Endothelial cell of umbilical vein (primary cell): ENCODE data around the gene ITGAX. TPM values are rescaled to one million over a fixed set of nuclear protein-coding genes. Genes with fewer than 3 reads are reported as not detected.

Experiments used
- BruUV-seq: library from RNA; stranded (reverse); fragments of 400-500 nt; replicated peaks from 2 replicates; lab custom pipeline; 2021; lab: Mats Ljungman, UMichigan
- CTCF ChIA-PET: fragments of 300-600, 350-600 bp; sonication (Branson Sonifier 250); formaldehyde crosslinking; loops from one replicate; lab custom pipeline; 2021; ENCODE audit warnings: antibody characterized with exemption, inconsistent platforms; lab: Charles Lee
- POLR2A ChIA-PET: fragments of 300-600, 350-600 bp; sonication (Branson Sonifier 250); formaldehyde crosslinking; loops from one replicate; lab custom pipeline; 2021; ENCODE audit warnings: antibody characterized with exemption, inconsistent platforms; lab: Charles Lee
- DNase-seq: peaks from one replicate; pipeline ENCODE4 v3.0.0-alpha.2; 2011; ENCODE audit warnings: low read depth, low spot score
- FAIRE-seq: peaks from 2 replicates; lab custom pipeline; 2011; peaks lifted over from hg19 to GRCh38; lab: Jason Lieb, UNC
- H2AFZ ChIP-seq: 2 replicates; pipeline ENCODE4 v1.6.0; 2012; ENCODE audit warnings: low read depth, low read length, control low read depth, inconsistent platforms
- H3K27ac ChIP-seq: 2 replicates; pipeline ENCODE4 v1.5.1; 2011; ENCODE audit warnings: low read depth, mild to moderate bottlenecking, control low read depth, low read length, moderate library complexity; ENCODE audit not compliant: insufficient read depth
- H3K27me3 ChIP-seq, 2 experiments: 2 replicates each; pipeline versions ENCODE4 v1.6.0 to v1.6.1; 2011; ENCODE audit warnings: low read length in 2 of 2, mixed read lengths in 1 of 2; ENCODE audit not compliant: control insufficient read depth in 2 of 2, insufficient read depth in 2 of 2
- H3K36me3 ChIP-seq, 2 experiments: 2 replicates in 1 of 2; 3 replicates in 1 of 2; pipeline ENCODE4 v1.5.1; 2011; ENCODE audit warnings: low read length in 2 of 2, mild to moderate bottlenecking in 1 of 2, moderate library complexity in 1 of 2; ENCODE audit not compliant: control insufficient read depth in 2 of 2, insufficient read depth in 2 of 2; ENCODE audit errors: extremely low read depth in 1 of 2
- H3K4me1 ChIP-seq: 3 replicates; pipeline ENCODE4 v1.5.1; 2011; ENCODE audit warnings: mild to moderate bottlenecking, low read length; ENCODE audit not compliant: control insufficient read depth, insufficient read depth; ENCODE audit errors: extremely low read depth
- H3K4me2 ChIP-seq: 2 replicates; pipeline ENCODE4 v1.6.1; 2011; ENCODE audit warnings: low read length, control low read depth, mixed read lengths; ENCODE audit not compliant: insufficient read depth
- H3K4me3 ChIP-seq, 3 experiments: fragments of 200-600 bp in 1 of 3; sonication (generic), shearing (Covaris generic) in 1 of 3; replicated peaks in 1 of 3; 2 replicates each; pipeline ENCODE4 v1.5.1; 2011 to 2016; ENCODE audit warnings: control low read depth in 3 of 3, low read length in 3 of 3, mild to moderate bottlenecking in 2 of 3, inconsistent platforms in 1 of 3, low read depth in 1 of 3, moderate library complexity in 1 of 3; ENCODE audit not compliant: insufficient read depth in 1 of 3
- H3K79me2 ChIP-seq: 2 replicates; pipeline ENCODE4 v1.6.0; 2012; ENCODE audit warnings: low read length, inconsistent platforms; ENCODE audit not compliant: control insufficient read depth, insufficient read depth
- H3K9ac ChIP-seq: replicated peaks from 2 replicates; pipeline ENCODE3; 2011; ENCODE audit warnings: low read length, control low read depth; ENCODE audit not compliant: insufficient read depth; ENCODE audit errors: extremely low read depth
- H3K9me1 ChIP-seq: replicated peaks from 3 replicates; pipeline ENCODE4 v1.6.0; 2011; ENCODE audit warnings: mild to moderate bottlenecking, low read length; ENCODE audit not compliant: control insufficient read depth, insufficient read depth; ENCODE audit errors: extremely low read depth
- H3K9me3 ChIP-seq: replicated peaks from 2 replicates; pipeline ENCODE4 v1.5.1; 2012; ENCODE audit warnings: low read length, inconsistent platforms; ENCODE audit not compliant: control insufficient read depth, insufficient read depth
- H4K20me1 ChIP-seq: replicated peaks from 2 replicates; pipeline ENCODE3; 2011; ENCODE audit warnings: mild to moderate bottlenecking, low read length; ENCODE audit not compliant: control insufficient read depth, insufficient read depth; ENCODE audit errors: extremely low read depth
- CTCF ChIP-seq, 2 donors: IDR thresholded peaks; 1 replicate in 1 of 2; 2 replicates in 1 of 2; pipeline ENCODE4 v1.5.1; 2011; ENCODE audit warnings: low read length in 2 of 2, mild to moderate bottlenecking in 2 of 2, moderate library complexity in 2 of 2, control low read depth in 1 of 2, inconsistent platforms in 1 of 2, low read depth in 1 of 2; ENCODE audit not compliant: insufficient read depth in 1 of 2; ENCODE audit errors: extremely low read depth in 1 of 2
- EZH2 ChIP-seq: IDR thresholded peaks from 2 replicates; pipeline ENCODE4 v1.6.1; 2012; ENCODE audit warnings: borderline replicate concordance, low read depth, mild to moderate bottlenecking, moderate library complexity, low read length, inconsistent platforms; ENCODE audit not compliant: severe bottlenecking
- FOS ChIP-seq: IDR thresholded peaks from 2 replicates; pipeline ENCODE4 v1.6.1; 2011; ENCODE audit warnings: mild to moderate bottlenecking, low read length, moderate library complexity, borderline replicate concordance; ENCODE audit not compliant: insufficient read depth
- GATA2 ChIP-seq: IDR thresholded peaks from 2 replicates; pipeline ENCODE4 v1.7.0; 2011; ENCODE audit warnings: low read depth, mild to moderate bottlenecking, moderate library complexity, mixed read lengths, low read length; ENCODE audit not compliant: insufficient read length, insufficient read depth
- JUN ChIP-seq: IDR thresholded peaks from 2 replicates; pipeline ENCODE4 v1.6.1; 2011; ENCODE audit warnings: borderline replicate concordance, low read depth; ENCODE audit not compliant: insufficient read length, insufficient read depth
- MAX ChIP-seq: IDR thresholded peaks from 2 replicates; pipeline ENCODE4 v1.6.1; 2011; ENCODE audit not compliant: insufficient read depth, insufficient read length
- MYC ChIP-seq: IDR thresholded peaks from one replicate; pipeline ENCODE4 v1.6.1; 2011; ENCODE audit warnings: mild to moderate bottlenecking, low read depth, low read length
- POLR2A ChIP-seq: IDR thresholded peaks from 2 replicates; pipeline ENCODE4 v1.6.1; 2012; ENCODE audit warnings: low read depth, mild to moderate bottlenecking, control low read depth, low read length
- POLR2AphosphoS5 ChIP-seq: IDR thresholded peaks from 2 replicates; pipeline ENCODE4 v1.6.1; 2012; ENCODE audit warnings: low read depth, mild to moderate bottlenecking, control low read depth, low read length, moderate library complexity; ENCODE audit not compliant: insufficient read depth
- dilution Hi-C: fragments of 300-500 bp; cut with MboI; formaldehyde crosslinking; loops from one replicate; pipeline ENCODE4 v1.15.0; 2019; ENCODE audit warnings: low sequenced_read_pairs; ENCODE audit not compliant: extremely low pct_ligation_motif_present
- intact Hi-C: fragments of 100-400 bp; cut with micrococcal nuclease; formaldehyde crosslinking; loops from one replicate; pipeline ENCODE4 v1.10.0; 2022
- polyA plus RNA-seq, 4 experiments: library from polyadenylated mRNA; depleted of rRNA in 3 of 4; stranded (reverse) in 3 of 4; unstranded in 1 of 4; fragments of >200 nt; gene quantifications; 2 replicates each; pipeline versions ENCODE4 v1.2.1 to v1.2.3, GENCODE V29; 2011 to 2012; ENCODE audit warnings: missing spikeins in 1 of 4
- total RNA-seq: library from RNA; stranded (reverse); gene quantifications from 2 replicates; pipeline ENCODE4 v1.2.3, GENCODE V29; 2021

Gene ITGAX
- total and polyA plus RNA-seq, 2 donors (not counting 3 experiments of a cell fraction or from before 2014, with no cell fraction given) = 0.18 to 1.4 TPM

GRCh38 chr16:31333686-31334649 lies 21.0 kb upstream of the ITGAX start:
- no peak overlapping the region for H3K4me2 ChIP-seq
- no peaks in the 10 kb centered on the region for H3K4me1 ChIP-seq
- CTCF ChIA-PET = interaction anchor here (0.6 to 1.2 kb wide), 3 partner anchors 48 to 349 kb away, joined by 3 to 5 read pairs (median 3); partner anchors contain the start of gene HSD3B7
- FAIRE-seq = no peak
- DNase-seq = no peak
- H4K20me1 ChIP-seq = no peaks in the 10 kb centered on the region
- intact Hi-C loops (no loop called here), dilution Hi-C loops (no loop called here)
- TF ChIP-seq MYC (no peak), CTCF (IDR thresholded peaks at IDR 0.05; ENCODE audit: extremely low read depth in 1 of 2, insufficient read depth in 1 of 2, low read depth in 1 of 2, low read length in 2 of 2) (peak in 1 of 2 donors; percentile 16)
- no peaks in the 10 kb centered on the region for H3K9me1 ChIP-seq
- no peak overlapping the region for H2AFZ ChIP-seq
- no peak overlapping the region for H3K4me3 ChIP-seq
- no peaks in the 10 kb centered on the region for H3K79me2 ChIP-seq
- H3K9ac ChIP-seq = no peak overlapping the region
- peaks cover 13 to 18% of the 10 kb centered on the region in 2 experiments for H3K27me3 ChIP-seq
- H3K9me3 ChIP-seq = no peaks in the 10 kb centered on the region
- BruUV-seq = no TSS peak
- H3K27ac ChIP-seq = no peak overlapping the region
- H3K36me3 ChIP-seq = no peaks in the 10 kb centered on the region
- POLR2A ChIA-PET = no interaction called here

- no peak overlapping the region for H3K4me2 ChIP-seq
- H4K20me1 ChIP-seq = no peaks in the 10 kb centered on the region
- no peak for DNase-seq
- CTCF ChIA-PET = no interaction called here
- TF ChIP-seq FOS = no peak
- no peak for TF ChIP-seq EZH2
- no peak for TF ChIP-seq GATA2
- no peak for TF ChIP-seq MAX
- no peak for TF ChIP-seq POLR2AphosphoS5
- no peak for TF ChIP-seq POLR2A
- TF ChIP-seq CTCF (IDR thresholded peaks at IDR 0.05; ENCODE audit: extremely low read depth in 1 of 2, insufficient read depth in 1 of 2, low read depth in 1 of 2, low read length in 2 of 2) = no peak
- TF ChIP-seq JUN = no peak
- TF ChIP-seq MYC = no peak
- no peak for FAIRE-seq
- POLR2A ChIA-PET = no interaction called here
- H3K4me3 ChIP-seq = no peak overlapping the region
- no peak overlapping the region for H3K9ac ChIP-seq
- H3K27me3 ChIP-seq = peaks cover 13 to 18% of the 10 kb centered on the region in 2 experiments
- H3K4me1 ChIP-seq = no peaks in the 10 kb centered on the region
- dilution Hi-C loops = no loop called here
- no peak overlapping the region for H2AFZ ChIP-seq
- intact Hi-C loops = no loop called here
- no peaks in the 10 kb centered on the region for H3K36me3 ChIP-seq
- no peak overlapping the region for H3K27ac ChIP-seq
- BruUV-seq = no TSS peak
- H3K9me1 ChIP-seq = no peaks in the 10 kb centered on the region
- H3K9me3 ChIP-seq = no peaks in the 10 kb centered on the region
- no peaks in the 10 kb centered on the region for H3K79me2 ChIP-seq
Observed at GRCh38 chr16:31334934-31335333, 20.0 kb upstream of the ITGAX start.
